Measurements from ENCODE around the gene CADPS. TPM values are rescaled to one million over a fixed set of nuclear protein-coding genes. Genes with fewer than 3 reads are reported as not detected.

CADPS gene
- total RNA-seq, 1 experiment from 2014 or later: not detected

DNA sequence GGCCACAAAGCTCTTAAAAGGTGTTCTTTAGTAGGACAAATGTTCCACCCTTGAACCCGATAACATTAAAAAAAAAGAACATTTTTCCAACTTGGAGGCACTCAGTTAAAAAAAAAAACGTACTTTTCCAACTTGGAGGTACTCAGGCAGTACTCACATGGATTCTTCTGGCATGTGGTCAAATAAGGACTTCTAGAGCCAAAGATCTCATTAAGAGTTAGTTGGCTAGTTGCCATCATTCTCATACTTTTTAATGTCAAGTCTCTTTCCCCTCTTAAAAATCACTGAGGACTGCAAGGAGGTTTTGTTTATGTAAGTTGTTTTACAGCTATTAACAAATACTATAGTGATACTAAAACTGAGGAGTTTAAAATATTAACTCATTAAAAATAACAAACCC lies 101.0 kb downstream of the CADPS start:
- no peaks in the 10 kb centered on the region for H3K9me2 ChIP-seq (ENCODE audit: insufficient read depth)
- no peaks in the 10 kb centered on the region for H3K4me1 ChIP-seq (replicated peaks; ENCODE audit: insufficient read depth)
- CTCF ChIA-PET: no interaction called here
- H3K27me3 ChIP-seq (ENCODE audit: insufficient read depth, low read depth): no peaks in the 10 kb centered on the region
- H3K79me2 ChIP-seq (ENCODE audit: low read depth): no peaks in the 10 kb centered on the region
- POLR2A ChIA-PET (ENCODE audit: unreplicated experiment): no interaction called here
- no peak for DNase-seq
- TF ChIP-seq CTCF (conservative IDR thresholded peaks at IDR 0.05): no peak
- no peak overlapping the region for H2AFZ ChIP-seq
- no peaks in the 10 kb centered on the region for H4K20me1 ChIP-seq (ENCODE audit: insufficient read depth)
- H3K4me3 ChIP-seq: no peak overlapping the region
- BruUV-seq (replicated peaks): no TSS peak
- no peak overlapping the region for H3K4me2 ChIP-seq
- H3K36me3 ChIP-seq (ENCODE audit: low read depth): no peaks in the 10 kb centered on the region
- intact Hi-C loops (cut with micrococcal nuclease; ENCODE audit: unreplicated experiment): no loop called here
- H3F3A ChIP-seq (ENCODE audit: insufficient read depth, low read depth): no peaks in the 10 kb centered on the region
- no peaks in the 10 kb centered on the region for H3K9me3 ChIP-seq (ENCODE audit: insufficient read depth, low read depth)
- no peak overlapping the region for H3K27ac ChIP-seq

GRCh38 chr3:62771331-62772072 lies 103.7 kb downstream of the CADPS start:
- BruUV-seq (replicated peaks): no TSS peak
- intact Hi-C loops (cut with micrococcal nuclease; ENCODE audit: unreplicated experiment): no loop called here

DNA sequence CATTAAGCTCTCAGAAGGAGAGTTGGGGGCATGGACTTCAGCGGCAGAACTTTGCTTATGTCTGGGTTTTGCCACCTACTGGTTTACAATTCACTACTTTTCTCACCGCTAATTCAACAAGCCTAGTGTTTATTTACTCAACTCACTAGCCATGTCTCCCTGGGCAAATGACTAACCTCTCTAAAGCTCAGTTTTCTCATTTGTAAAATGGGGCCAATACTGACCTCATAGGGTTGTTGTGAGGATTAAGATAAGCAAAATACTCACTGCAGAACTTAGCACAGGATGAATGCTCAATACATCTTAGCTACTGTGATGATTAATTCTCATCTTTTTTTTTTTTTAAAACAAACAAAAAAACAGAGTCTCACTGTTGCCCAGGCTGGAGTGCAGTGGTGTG lies 106.3 kb downstream of the CADPS start:
- H3K36me3 ChIP-seq (ENCODE audit: low read depth): no peaks in the 10 kb centered on the region
- no peak for TF ChIP-seq EZH2 (IDR thresholded peaks at IDR 0.05; ENCODE audit: low read depth)
- no peak for TF ChIP-seq CTCF (conservative IDR thresholded peaks at IDR 0.05)
- no peaks in the 10 kb centered on the region for H3K9me2 ChIP-seq (ENCODE audit: insufficient read depth)
- no peaks in the 10 kb centered on the region for H3K79me2 ChIP-seq (ENCODE audit: low read depth)
- no peak overlapping the region for H3K4me3 ChIP-seq
- BruUV-seq (replicated peaks): no TSS peak
- no peak overlapping the region for H3K27ac ChIP-seq
- POLR2A ChIA-PET (ENCODE audit: unreplicated experiment): no interaction called here
- intact Hi-C loops (cut with micrococcal nuclease; ENCODE audit: unreplicated experiment): no loop called here
- H3K27me3 ChIP-seq (ENCODE audit: insufficient read depth, low read depth): no peaks in the 10 kb centered on the region; the same call in 1 of the 2 replicates
- no peaks in the 10 kb centered on the region for H3K4me1 ChIP-seq (replicated peaks; ENCODE audit: insufficient read depth)
- no peak for DNase-seq
- H3K9me3 ChIP-seq (ENCODE audit: insufficient read depth, low read depth): no peaks in the 10 kb centered on the region
- CTCF ChIA-PET: no interaction called here
- no peak overlapping the region for H3K4me2 ChIP-seq
- H4K20me1 ChIP-seq (ENCODE audit: insufficient read depth): no peaks in the 10 kb centered on the region
- H2AFZ ChIP-seq: no peak overlapping the region
- no peaks in the 10 kb centered on the region for H3F3A ChIP-seq (ENCODE audit: insufficient read depth, low read depth)

More at GRCh38 chr3:62771331-62772072, 103.7 kb downstream of the CADPS start:
- Histone ChIP-seq H3K27ac (no peak overlapping the region), H3K79me2 (ENCODE audit: low read depth) (no peaks in the 10 kb centered on the region), H3K27me3 (ENCODE audit: insufficient read depth, low read depth) (no peaks in the 10 kb centered on the region; the same call in 1 of the 2 replicates), H3F3A (ENCODE audit: insufficient read depth, low read depth) (no peaks in the 10 kb centered on the region), H3K9me3 (ENCODE audit: insufficient read depth, low read depth) (no peaks in the 10 kb centered on the region), H3K4me2 (no peak overlapping the region), H2AFZ (no peak overlapping the region), H4K20me1 (ENCODE audit: insufficient read depth) (no peaks in the 10 kb centered on the region), H3K4me3 (no peak overlapping the region), H3K4me1 (replicated peaks; ENCODE audit: insufficient read depth) (no peaks in the 10 kb centered on the region), H3K36me3 (ENCODE audit: low read depth) (no peaks in the 10 kb centered on the region), H3K9me2 (ENCODE audit: insufficient read depth) (no peaks in the 10 kb centered on the region)
- ChIA-PET CTCF (no interaction called here), POLR2A (ENCODE audit: unreplicated experiment) (no interaction called here)
- TF ChIP-seq EZH2 (IDR thresholded peaks at IDR 0.05; ENCODE audit: low read depth) (no peak), CTCF (conservative IDR thresholded peaks at IDR 0.05) (no peak)
- DNase-seq: no peak

All from PC-9 (cell line).